HG03280 (cell line): ENCODE measurements around the gene MPV17L.
"Not testable (repeated sequence)": the region's sequence is repeated elsewhere in the genome, so short reads cannot be mapped to it uniquely, and the experiment has no call there.

Experiments used
- ATAC-seq: cut with Tn5 transposase; IDR thresholded peaks from one replicate; pipeline ENCODE4 v1.9.1; 2021; ENCODE audit warnings: mild to moderate bottlenecking, moderate library complexity; ENCODE audit not compliant: unreplicated experiment

The MPV17L gene

GRCh38 chr16:15407756-15408155 lies 12.2 kb downstream of the MPV17L start:
- ATAC-seq: not testable (repeated sequence)

- ATAC-seq: not testable (repeated sequence)
Measured at GRCh38 chr16:15409476-15409875, 13.9 kb downstream of the MPV17L start.

- no peak for ATAC-seq
Measured at GRCh38 chr16:15415511-15415985, 20.0 kb downstream of the MPV17L start.

- ATAC-seq: no peak
Measured at GRCh38 chr16:15417197-15417596, 21.6 kb downstream of the MPV17L start.

GRCh38 chr16:15418206-15418605 lies 22.7 kb downstream of the MPV17L start:
- ATAC-seq: no peak

- not testable (repeated sequence) for ATAC-seq
Measured at GRCh38 chr16:15421696-15422095, 26.1 kb downstream of the MPV17L start.

- ATAC-seq: no peak
Measured at GRCh38 chr16:15422222-15422621, 26.7 kb downstream of the MPV17L start.

GRCh38 chr16:15425861-15426260 lies 30.3 kb downstream of the MPV17L start:
- ATAC-seq: no peak

- no peak for ATAC-seq
Measured at GRCh38 chr16:15426796-15427195, 31.2 kb downstream of the MPV17L start.

GRCh38 chr16:15427648-15428239 lies 32.2 kb downstream of the MPV17L start:
- no peak for ATAC-seq

GRCh38 chr16:15430884-15431283 lies 35.3 kb downstream of the MPV17L start:
- not testable (repeated sequence) for ATAC-seq

- ATAC-seq: no peak
Measured at GRCh38 chr16:15434079-15434424, 38.5 kb downstream of the MPV17L start.

GRCh38 chr16:15434425-15435215 lies 39.1 kb downstream of the MPV17L start, which contains the start of gene BMERB1:
TSS of gene BMERB1 (plus strand) at chr16:15434588. CDS start at chr16:15434654, 66 bp downstream.
- ATAC-seq: no peak

GRCh38 chr16:15435216-15435864 lies 39.8 kb downstream of the MPV17L start:
- no peak for ATAC-seq

- ATAC-seq: no peak
Measured at GRCh38 chr16:15439102-15439501, 43.5 kb downstream of the MPV17L start.

GRCh38 chr16:15439521-15439920 lies 44.0 kb downstream of the MPV17L start:
- no peak for ATAC-seq

GRCh38 chr16:15440852-15441251 lies 45.3 kb downstream of the MPV17L start:
- no peak for ATAC-seq

- ATAC-seq: not testable (repeated sequence)
Measured at GRCh38 chr16:15442140-15442539, 46.6 kb downstream of the MPV17L start.

GRCh38 chr16:15443753-15444152 lies 48.2 kb downstream of the MPV17L start:
- ATAC-seq: no peak

- no peak for ATAC-seq
Measured at GRCh38 chr16:15444264-15444663, 48.7 kb downstream of the MPV17L start.

GRCh38 chr16:15445450-15445849 lies 49.9 kb downstream of the MPV17L start:
- no peak for ATAC-seq

- ATAC-seq: no peak
Measured at GRCh38 chr16:15446901-15447300, 51.3 kb downstream of the MPV17L start.
